Ishikawa (cell line): ENCODE data around the gene MUC5B.

Source experiments
- CEBPB ChIP-seq: IDR thresholded peaks from 2 replicates; pipeline ENCODE4 v1.6.1; 2012
- CREB1 ChIP-seq: IDR thresholded peaks from 2 replicates; pipeline ENCODE4 v1.6.1; 2012; ENCODE audit warnings: low read depth
- EGR1 ChIP-seq: IDR thresholded peaks from 2 replicates; pipeline ENCODE4 v1.6.1; 2012
- EP300 ChIP-seq: IDR thresholded peaks from 2 replicates; pipeline ENCODE4 v1.6.1; 2012; ENCODE audit warnings: borderline replicate concordance
- FOXM1 ChIP-seq: IDR thresholded peaks from 2 replicates; pipeline ENCODE4 v1.6.1; 2012; ENCODE audit warnings: low read depth, borderline replicate concordance
- NFIC ChIP-seq: IDR thresholded peaks from 2 replicates; pipeline ENCODE4 v1.6.1; 2012
- RAD21 ChIP-seq: IDR thresholded peaks from 2 replicates; pipeline ENCODE4 v1.6.1; 2012; ENCODE audit warnings: low read depth
- TAF1 ChIP-seq: IDR thresholded peaks from 2 replicates; pipeline ENCODE4 v1.6.1; 2012; ENCODE audit warnings: low read depth, mild to moderate bottlenecking
- TCF12 ChIP-seq: IDR thresholded peaks from 2 replicates; pipeline ENCODE4 v1.6.1; 2012; ENCODE audit warnings: low read depth
- TEAD4 ChIP-seq: IDR thresholded peaks from 2 replicates; pipeline ENCODE4 v1.6.1; 2012
- USF1 ChIP-seq: IDR thresholded peaks from 2 replicates; pipeline ENCODE4 v1.6.1; 2012
- YY1 ChIP-seq: IDR thresholded peaks from 2 replicates; pipeline ENCODE4 v1.6.1; 2012; ENCODE audit warnings: low read depth
- ZBTB7A ChIP-seq: IDR thresholded peaks from 2 replicates; pipeline ENCODE4 v1.6.1; 2012; ENCODE audit warnings: low read depth
- TF ChIP-seq, protein P1 (sequence below): IDR thresholded peaks from 2 replicates; pipeline ENCODE4 v1.6.1; 2012; ENCODE audit warnings: low read depth, mild to moderate bottlenecking
- TF ChIP-seq, protein P2 (sequence below): IDR thresholded peaks from 2 replicates; pipeline ENCODE4 v1.6.1; 2012

MUC5B gene

DNA sequence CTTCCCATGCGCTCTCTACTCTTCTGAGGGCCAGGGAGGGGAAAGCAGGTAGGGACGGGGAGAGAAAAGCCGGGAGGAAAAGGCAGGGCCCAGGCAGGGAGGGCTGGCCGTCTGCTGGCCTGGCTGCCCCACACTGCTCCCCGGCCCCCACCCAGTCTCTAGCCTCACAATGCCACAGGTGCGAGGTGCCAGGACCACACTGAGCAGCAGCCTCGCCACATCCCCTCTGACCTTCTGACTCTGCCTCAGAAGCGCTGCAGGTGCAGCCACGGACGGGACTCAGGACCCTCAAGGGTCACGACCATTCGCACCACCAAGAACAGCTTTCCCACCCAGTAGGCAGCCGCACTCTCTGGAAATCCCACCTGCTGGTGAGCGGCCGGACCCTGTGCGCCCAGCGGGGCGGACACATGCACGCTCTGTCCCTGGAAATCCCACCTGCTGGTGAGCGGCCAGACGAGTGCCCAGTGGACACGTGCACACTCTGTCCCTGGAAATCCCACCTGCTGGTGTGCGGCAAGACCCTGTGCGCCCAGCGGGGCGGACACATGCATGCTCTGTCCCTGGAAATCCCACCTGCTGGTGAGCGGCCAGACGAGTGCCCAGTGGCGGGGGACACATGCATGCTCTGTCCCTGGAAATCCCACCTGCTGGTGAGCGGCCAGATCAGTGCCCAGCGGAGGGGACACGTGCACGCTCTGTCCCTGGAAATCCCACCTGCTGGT lies 66.5 kb downstream of the MUC5B start:
- TF ChIP-seq FOXM1: no peak
- no peak for TF ChIP-seq EGR1
- no peak for TF ChIP-seq NFIC

GRCh38 chr11:1290052-1291040 lies 67.5 kb downstream of the MUC5B start:
- TF ChIP-seq ZBTB7A (no peak), TCF12 (no peak), EP300 (no peak), USF1 (no peak), RAD21 (no peak), YY1 (no peak), NFIC (no peak), CREB1 (no peak), EGR1 (no peak), TAF1 (no peak), FOXM1 (no peak), CEBPB (no peak), TEAD4 (no peak)
- TF ChIP-seq, protein P1, sequence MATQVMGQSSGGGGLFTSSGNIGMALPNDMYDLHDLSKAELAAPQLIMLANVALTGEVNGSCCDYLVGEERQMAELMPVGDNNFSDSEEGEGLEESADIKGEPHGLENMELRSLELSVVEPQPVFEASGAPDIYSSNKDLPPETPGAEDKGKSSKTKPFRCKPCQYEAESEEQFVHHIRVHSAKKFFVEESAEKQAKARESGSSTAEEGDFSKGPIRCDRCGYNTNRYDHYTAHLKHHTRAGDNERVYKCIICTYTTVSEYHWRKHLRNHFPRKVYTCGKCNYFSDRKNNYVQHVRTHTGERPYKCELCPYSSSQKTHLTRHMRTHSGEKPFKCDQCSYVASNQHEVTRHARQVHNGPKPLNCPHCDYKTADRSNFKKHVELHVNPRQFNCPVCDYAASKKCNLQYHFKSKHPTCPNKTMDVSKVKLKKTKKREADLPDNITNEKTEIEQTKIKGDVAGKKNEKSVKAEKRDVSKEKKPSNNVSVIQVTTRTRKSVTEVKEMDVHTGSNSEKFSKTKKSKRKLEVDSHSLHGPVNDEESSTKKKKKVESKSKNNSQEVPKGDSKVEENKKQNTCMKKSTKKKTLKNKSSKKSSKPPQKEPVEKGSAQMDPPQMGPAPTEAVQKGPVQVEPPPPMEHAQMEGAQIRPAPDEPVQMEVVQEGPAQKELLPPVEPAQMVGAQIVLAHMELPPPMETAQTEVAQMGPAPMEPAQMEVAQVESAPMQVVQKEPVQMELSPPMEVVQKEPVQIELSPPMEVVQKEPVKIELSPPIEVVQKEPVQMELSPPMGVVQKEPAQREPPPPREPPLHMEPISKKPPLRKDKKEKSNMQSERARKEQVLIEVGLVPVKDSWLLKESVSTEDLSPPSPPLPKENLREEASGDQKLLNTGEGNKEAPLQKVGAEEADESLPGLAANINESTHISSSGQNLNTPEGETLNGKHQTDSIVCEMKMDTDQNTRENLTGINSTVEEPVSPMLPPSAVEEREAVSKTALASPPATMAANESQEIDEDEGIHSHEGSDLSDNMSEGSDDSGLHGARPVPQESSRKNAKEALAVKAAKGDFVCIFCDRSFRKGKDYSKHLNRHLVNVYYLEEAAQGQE: no peak
- TF ChIP-seq, protein P2, sequence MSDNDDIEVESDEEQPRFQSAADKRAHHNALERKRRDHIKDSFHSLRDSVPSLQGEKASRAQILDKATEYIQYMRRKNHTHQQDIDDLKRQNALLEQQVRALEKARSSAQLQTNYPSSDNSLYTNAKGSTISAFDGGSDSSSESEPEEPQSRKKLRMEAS: no peak

DNA sequence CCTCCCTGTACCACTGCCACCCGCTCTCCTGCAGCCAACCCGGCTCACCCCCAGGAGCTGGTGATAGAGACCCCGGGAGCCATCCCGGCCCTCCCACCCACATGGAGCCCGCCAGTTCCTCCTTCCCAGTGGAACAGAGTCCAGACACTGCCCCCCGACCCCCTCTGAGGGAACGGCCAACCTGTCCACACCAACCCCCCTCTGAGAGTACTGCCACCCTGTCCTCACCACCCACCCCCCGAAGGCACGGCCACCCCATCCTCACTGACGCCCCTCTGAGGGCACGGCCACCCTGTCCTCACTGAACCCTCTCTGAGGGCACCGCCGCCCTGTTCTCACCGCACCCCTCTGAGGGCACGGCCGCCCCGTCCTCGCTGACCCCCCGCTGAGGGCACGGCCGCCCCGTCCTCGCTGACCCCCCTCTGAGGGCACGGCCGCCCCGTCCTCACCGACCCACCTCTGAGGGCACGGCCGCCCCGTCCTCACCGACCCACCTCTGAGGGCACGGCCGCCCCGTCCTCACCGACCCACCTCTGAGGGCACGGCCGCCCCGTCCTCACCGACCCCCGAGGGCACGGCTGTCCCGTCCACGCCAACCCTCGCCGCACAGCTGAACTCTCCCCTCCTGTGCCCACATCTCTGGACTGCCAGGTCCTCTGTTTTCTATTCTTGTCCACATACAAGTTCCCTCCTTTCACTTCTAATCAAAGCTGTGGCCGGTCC lies 68.6 kb downstream of the MUC5B start:
- no peak for TF ChIP-seq FOXM1
- no peak for TF ChIP-seq USF1
- no peak for TF ChIP-seq ZBTB7A
- TF ChIP-seq CEBPB: no peak
- TF ChIP-seq RAD21: no peak
- no peak for TF ChIP-seq NFIC
- TF ChIP-seq, protein P2: no peak
- no peak for TF ChIP-seq EP300
- TF ChIP-seq, protein P1: no peak
- no peak for TF ChIP-seq CREB1
- no peak for TF ChIP-seq TCF12
- TF ChIP-seq TAF1: no peak
- no peak for TF ChIP-seq TEAD4
- no peak for TF ChIP-seq YY1
- no peak for TF ChIP-seq EGR1

- TF ChIP-seq, protein P2: no peak
- TF ChIP-seq TEAD4 (no peak), FOXM1 (no peak), NFIC (no peak)
These were observed 69.3 kb downstream of the MUC5B start for GRCh38 chr11:1292018-1292643.
